Upper lobe of left lung (tissue), 6 donors: ENCODE measurements around the gene DOLPP1. TPM values are rescaled to one million over a fixed set of nuclear protein-coding genes. Genes with fewer than 3 reads are reported as not detected.
"Not testable (repeated sequence)": the region's sequence is repeated elsewhere in the genome, so short reads cannot be mapped to it uniquely, and the experiment has no call there.

Experiments
- ATAC-seq, 2 donors: fragments of 200-7000 bp; cut with Tn5 transposase; one replicate each; pipeline ENCODE4 v1.9.1; 2022; ENCODE audit warnings: mild to moderate bottlenecking in 2 of 2, moderate library complexity in 2 of 2; ENCODE audit not compliant: low FRiP score in 2 of 2
- DNase-seq, 2 donors: peaks; one replicate each; pipeline ENCODE4 v3.0.0-alpha.2; 2019 to 2020
- H3K27ac ChIP-seq, 4 donors: fragments of 200-600 bp; sonication (generic); one replicate each; pipeline ENCODE4 v1.5.1; 2016 to 2019
- H3K27me3 ChIP-seq, 4 donors: fragments of 200-600 bp; sonication (generic); one replicate each; pipeline ENCODE4 v1.5.1; 2017 to 2019
- H3K36me3 ChIP-seq, 4 donors: fragments of 200-600 bp; sonication (generic); one replicate each; pipeline ENCODE4 v1.5.1; 2016 to 2019
- H3K4me1 ChIP-seq, 4 donors: fragments of 200-600 bp; sonication (generic); one replicate each; pipeline ENCODE4 v1.5.1; 2018 to 2019
- H3K4me3 ChIP-seq, 4 donors: fragments of 200-600 bp; sonication (generic); one replicate each; pipeline ENCODE4 v1.5.1; 2017 to 2019; ENCODE audit warnings: mild to moderate bottlenecking in 2 of 4, moderate library complexity in 1 of 4
- H3K9me3 ChIP-seq, 4 donors: fragments of 200-600 bp; sonication (generic); one replicate each; pipeline ENCODE4 v1.5.1; 2018 to 2019
- CTCF ChIP-seq, 6 experiments: fragments of 450-650 bp in 4 of 6; fragments of 200-600 bp in 2 of 6; sonication (generic) in 2 of 6; IDR thresholded peaks; one replicate each; pipeline ENCODE4 v1.5.1; 2016 to 2019; ENCODE audit warnings: antibody characterized with exemption in 6 of 6
- EP300 ChIP-seq, 4 donors: sonication (generic); formaldehyde crosslinking; IDR thresholded peaks; one replicate each; pipeline ENCODE4 v1.5.1; 2017; ENCODE audit warnings: antibody characterized with exemption in 4 of 4, control low read depth in 2 of 4
- POLR2A ChIP-seq, 4 donors: fragments of 450-650 bp; IDR thresholded peaks; one replicate each; pipeline ENCODE4 v1.5.1; 2016 to 2017; ENCODE audit warnings: antibody characterized with exemption in 4 of 4, mild to moderate bottlenecking in 2 of 4
- POLR2AphosphoS5 ChIP-seq, 2 donors: sonication (generic); formaldehyde crosslinking; IDR thresholded peaks; one replicate each; pipeline ENCODE4 v1.5.1; 2017; ENCODE audit warnings: antibody characterized with exemption in 2 of 2
- WGBS, 2 donors: methylation state at CpG; one replicate each; pipeline ENCODE4 v1.1.5; 2017 to 2018; 5-methylcytosine and 5-hydroxymethylcytosine counted together
- total RNA-seq, 6 donors: library from RNA; depleted of rRNA in 4 of 6; stranded (reverse); fragments of >200 nt in 4 of 6; gene quantifications; one replicate each; pipeline versions ENCODE4 v1.1.0 to v1.2.1, GENCODE V29; 2016 to 2021
- donor health status: DM: no; HTN: no; CAD: no; lungs with moderate emphysema.
- donor health status: DM: no; HTN: yes; CAD: no; lungs with severe emphysema.

The DOLPP1 gene
- total RNA-seq, 6 donors from 2014 or later: 3.9 to 14.8 (median 8.2) TPM

- 0 to 1% methylated on average over 17 to 56 of the region's 77 CpGs for WGBS, 2 donors
- peak; percentile 98 to 100 for DNase-seq
- Histone ChIP-seq H3K27me3 (no peaks in the 10 kb centered on the region), H3K4me1 (peaks cover 20 to 44% (median 32%) of the 10 kb centered on the region in 4 donors), H3K27ac (peak within 1 kb of the TSS; percentile 82 to 95 (median 94)), H3K9me3 (no peaks in the 10 kb centered on the region), H3K36me3 (peaks cover 0 to 18% (median 9%) of the 10 kb centered on the region in 4 donors), H3K4me3 (peak within 1 kb of the TSS; percentile 65 to 97 (median 96))
- ATAC-seq: peak; percentile 95
- TF ChIP-seq EP300 (IDR thresholded peaks at IDR 0.05) (no peak), CTCF (IDR thresholded peaks at IDR 0.05) (peak in 2 of 6 experiments; percentile 32 to 38), POLR2AphosphoS5 (IDR thresholded peaks at IDR 0.05) (peak; percentile 88 to 94), POLR2A (IDR thresholded peaks at IDR 0.05) (peak in 3 of 4 donors; percentile 82 to 95 (median 92))
These were observed 30.0 kb downstream of the DOLPP1 start, which contains the start of the genes CRAT and PTPA for GRCh38 chr9:129110740-129111527. TSS of gene CRAT (minus strand) at chr9:129110793. CDS start at chr9:129110509, 284 bp downstream. TSS of gene PTPA (plus strand) at chr9:129111415. CDS start at chr9:129111601, 186 bp downstream.

GRCh38 chr9:129111528-129112151, 30.7 kb downstream of the DOLPP1 start:
- Histone ChIP-seq H3K27me3 (no peaks in the 10 kb centered on the region), H3K27ac (peak overlapping the region; percentile 82 to 95 (median 94)), H3K4me3 (peak overlapping the region; percentile 38 to 97 (median 96)), H3K4me1 (peaks cover 20 to 44% (median 32%) of the 10 kb centered on the region in 4 donors), H3K9me3 (no peaks in the 10 kb centered on the region), H3K36me3 (peaks cover 0 to 12% (median 7%) of the 10 kb centered on the region in 4 donors)
- 0 to 1% methylated on average over 16 to 36 of the region's 37 CpGs for WGBS, 2 donors
- ATAC-seq (peak; percentile 1 to 3), DNase-seq (peak; percentile 43 to 83)
- TF ChIP-seq CTCF (IDR thresholded peaks at IDR 0.05) (no peak), POLR2A (IDR thresholded peaks at IDR 0.05) (no peak), POLR2AphosphoS5 (IDR thresholded peaks at IDR 0.05) (no peak), EP300 (IDR thresholded peaks at IDR 0.05) (no peak)

DNA sequence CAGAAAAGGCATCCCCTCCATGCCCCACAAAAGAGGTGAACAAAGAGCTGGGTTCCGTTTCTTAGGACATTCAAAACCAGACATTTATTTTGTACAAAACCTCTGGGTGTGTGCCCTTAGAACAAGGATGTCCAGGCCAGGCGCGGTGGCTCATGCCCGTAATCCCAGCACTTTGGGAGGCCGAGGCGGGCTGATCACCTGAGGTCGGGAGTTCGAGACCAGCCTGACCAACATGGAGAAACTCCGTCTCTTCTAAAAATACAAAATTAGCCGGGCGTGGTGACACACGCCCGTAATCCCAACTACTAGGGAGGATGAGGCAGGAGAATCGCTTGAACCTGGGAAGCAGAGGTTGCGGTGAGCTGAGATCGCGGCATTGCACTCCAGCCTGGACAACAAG, 31.6 kb downstream of the DOLPP1 start:
- Histone ChIP-seq H3K4me1 (peaks cover 20 to 44% (median 32%) of the 10 kb centered on the region in 4 donors), H3K4me3 (peak overlapping the region in 3 of 4 donors; percentile 95 to 97 (median 96))
- H3K9me3 ChIP-seq, H3K27ac ChIP-seq, ATAC-seq, H3K27me3 ChIP-seq, H3K36me3 ChIP-seq, DNase-seq: not testable (repeated sequence)
- WGBS, 2 donors: 95 to 96% methylated on average over 17 of the region's 17 CpGs

DNA sequence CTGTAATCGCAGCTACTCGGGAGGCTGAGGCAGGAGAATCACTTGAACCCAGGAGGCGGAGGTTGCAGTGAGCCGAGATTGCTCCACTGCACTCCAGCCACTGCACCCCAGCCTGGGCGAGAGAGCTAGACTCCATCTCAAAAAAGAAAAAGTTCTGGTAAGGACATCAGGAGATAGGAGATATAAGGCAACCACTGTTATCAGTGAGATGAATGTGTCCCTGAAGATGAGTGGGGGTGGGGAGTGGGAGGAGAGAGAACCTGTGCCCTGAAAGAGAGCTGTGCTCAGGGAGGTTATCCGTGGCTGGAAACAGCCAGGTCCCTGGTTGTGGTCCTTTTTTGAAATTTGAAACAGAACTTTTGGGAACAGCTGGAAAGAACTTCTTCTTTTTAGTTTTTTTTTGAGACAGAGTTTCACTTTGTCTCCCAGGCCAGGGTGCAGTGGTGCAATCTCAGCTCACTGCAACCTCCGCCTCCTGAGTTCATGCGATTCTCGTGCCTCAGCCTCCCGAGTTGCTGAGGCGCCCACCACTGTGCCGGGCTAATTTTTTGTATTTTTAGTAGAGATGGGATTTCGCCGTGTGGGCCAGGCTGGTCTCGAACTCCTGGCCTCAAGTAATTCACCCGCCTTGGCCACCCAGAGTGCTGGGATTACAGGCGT, 32.9 kb downstream of the DOLPP1 start:
- ATAC-seq (no peak), DNase-seq (peak; percentile 42 to 45)
- H3K4me1 ChIP-seq: peaks cover 20 to 44% (median 32%) of the 10 kb centered on the region in 4 donors
- no peak overlapping the region for H3K4me3 ChIP-seq
- H3K36me3 ChIP-seq: no peaks in the 10 kb centered on the region
- TF ChIP-seq POLR2A (IDR thresholded peaks at IDR 0.05): no peak
- H3K9me3 ChIP-seq: no peaks in the 10 kb centered on the region
- H3K27me3 ChIP-seq: no peaks in the 10 kb centered on the region
- 83% methylated on average over 17 of the region's 17 CpGs for WGBS, 2 donors
- H3K27ac ChIP-seq: peak overlapping the region in 2 of 4 donors; percentile 37 to 40

DNA sequence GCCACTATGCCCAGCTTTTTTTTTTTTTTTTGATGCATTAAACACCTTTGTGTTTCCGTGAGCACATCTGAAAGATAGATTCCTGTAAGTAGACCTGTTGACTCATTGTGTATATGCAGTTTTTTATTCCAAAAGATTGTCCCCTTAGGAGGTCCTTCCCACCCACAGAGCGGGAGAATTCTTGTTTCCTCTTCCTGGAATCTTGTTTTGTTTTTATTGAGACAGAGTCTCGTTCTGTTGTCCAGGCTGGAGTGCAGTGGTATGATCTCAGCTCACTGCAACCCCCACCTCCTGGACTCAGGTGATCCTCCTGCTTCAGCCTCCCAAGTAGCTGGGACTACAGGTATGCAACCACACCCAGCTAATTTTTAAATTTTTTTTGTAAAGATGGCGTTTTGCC, 37.9 kb downstream of the DOLPP1 start:
- Histone ChIP-seq H3K4me3 (no peak overlapping the region), H3K4me1 (peaks cover 2 to 13% (median 7%) of the 10 kb centered on the region in 4 donors), H3K27me3 (no peaks in the 10 kb centered on the region), H3K36me3 (peaks cover 0 to 35% (median 29%) of the 10 kb centered on the region in 4 donors), H3K9me3 (no peaks in the 10 kb centered on the region), H3K27ac (no peak overlapping the region)
- WGBS, 2 donors: 63 to 77% methylated on average over 4 of the region's 4 CpGs
- TF ChIP-seq POLR2A (IDR thresholded peaks at IDR 0.05) (no peak), POLR2AphosphoS5 (IDR thresholded peaks at IDR 0.05) (no peak)
- DNase-seq: no peak
- ATAC-seq: no peak

DNA sequence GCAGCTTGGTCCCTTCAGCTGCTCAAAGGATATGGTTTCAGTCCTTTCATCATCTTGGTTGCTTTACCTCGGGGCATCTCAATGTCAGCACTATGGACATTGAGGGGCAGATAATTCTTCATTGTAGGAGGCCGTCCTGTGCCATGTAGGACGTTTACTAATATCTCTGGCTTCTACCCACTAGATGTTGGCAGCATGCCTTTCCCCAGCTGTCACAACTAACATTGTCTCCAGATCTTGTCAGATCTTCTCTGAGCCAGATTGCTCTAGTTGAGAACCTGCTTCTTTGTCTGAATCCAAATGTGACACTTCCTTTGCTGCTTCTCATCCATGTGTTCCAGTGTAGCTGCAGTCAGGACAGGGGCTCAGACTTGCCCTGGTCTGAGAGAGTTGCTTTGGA, 40.6 kb downstream of the DOLPP1 start:
- H3K27me3 ChIP-seq: no peaks in the 10 kb centered on the region
- TF ChIP-seq POLR2AphosphoS5 (IDR thresholded peaks at IDR 0.05): no peak
- TF ChIP-seq POLR2A (IDR thresholded peaks at IDR 0.05): no peak
- TF ChIP-seq EP300 (IDR thresholded peaks at IDR 0.05): no peak
- no peak for TF ChIP-seq CTCF (IDR thresholded peaks at IDR 0.05)
- H3K36me3 ChIP-seq: peaks cover 0 to 58% (median 41%) of the 10 kb centered on the region in 4 donors
- no peak overlapping the region for H3K27ac ChIP-seq
- 75 to 81% methylated on average over 3 of the region's 3 CpGs for WGBS, 2 donors
- peaks cover 0 to 2% (median under 1%) of the 10 kb centered on the region in 4 donors for H3K4me1 ChIP-seq
- no peak overlapping the region for H3K4me3 ChIP-seq
- DNase-seq (no peak), ATAC-seq (no peak)
- H3K9me3 ChIP-seq: no peaks in the 10 kb centered on the region
